GM19324 (cell line): ENCODE results near the gene FAM177A1.
"Not testable (repeated sequence)": the region's sequence is repeated elsewhere in the genome, so short reads cannot be mapped to it uniquely, and the experiment has no call there.

ENCODE experiments used
- ATAC-seq: cut with Tn5 transposase; IDR thresholded peaks from one replicate; pipeline ENCODE4 v1.9.1; 2021; ENCODE audit warnings: mild to moderate bottlenecking, moderate library complexity; ENCODE audit not compliant: unreplicated experiment, low FRiP score

FAM177A1 gene

GRCh38 chr14:35052637-35053036, 6.6 kb downstream of the FAM177A1 start:
- ATAC-seq, result no peak

GRCh38 chr14:35061113-35061791, 15.2 kb downstream of the FAM177A1 start:
- ATAC-seq, result not testable (repeated sequence)

- not testable (repeated sequence) for ATAC-seq
Observed at GRCh38 chr14:35065731-35066130, 19.7 kb downstream of the FAM177A1 start.

- no peak for ATAC-seq
Observed at GRCh38 chr14:35068238-35069012, 22.4 kb downstream of the FAM177A1 start.

GRCh38 chr14:35072226-35072625, 26.2 kb downstream of the FAM177A1 start:
- ATAC-seq, result no peak

- ATAC-seq, result no peak
Observed at GRCh38 chr14:35073486-35073885, 27.4 kb downstream of the FAM177A1 start.

GRCh38 chr14:35078082-35078481, 32.0 kb downstream of the FAM177A1 start:
- no peak for ATAC-seq

- ATAC-seq, result no peak
Observed at GRCh38 chr14:35079742-35080141, 33.7 kb downstream of the FAM177A1 start.

- ATAC-seq, result no peak
Observed at GRCh38 chr14:35083530-35084150, 37.6 kb downstream of the FAM177A1 start.

GRCh38 chr14:35085441-35085840, 39.4 kb downstream of the FAM177A1 start:
- no peak for ATAC-seq

GRCh38 chr14:35088514-35088913, 42.4 kb downstream of the FAM177A1 start:
- ATAC-seq, result no peak

GRCh38 chr14:35094645-35095044, 48.6 kb downstream of the FAM177A1 start:
- not testable (repeated sequence) for ATAC-seq

GRCh38 chr14:35107866-35108265, 61.8 kb downstream of the FAM177A1 start:
- ATAC-seq, result no peak

- no peak for ATAC-seq
Observed at GRCh38 chr14:35112641-35113040, 66.6 kb downstream of the FAM177A1 start.

GRCh38 chr14:35113308-35113950, 67.4 kb downstream of the FAM177A1 start:
- ATAC-seq, result no peak

GRCh38 chr14:35114036-35114435, 68.0 kb downstream of the FAM177A1 start:
- no peak for ATAC-seq

GRCh38 chr14:35116242-35116641, 70.2 kb downstream of the FAM177A1 start:
- ATAC-seq, result no peak

- ATAC-seq, result no peak
Observed at GRCh38 chr14:35117112-35117511, 71.0 kb downstream of the FAM177A1 start.

- ATAC-seq, result peak; percentile 3
Observed at GRCh38 chr14:35121026-35121886, 75.2 kb downstream of the FAM177A1 start.
